ENCODE measurements around the gene MSL3.

MSL3 gene

GRCh38 chrX:11764602-11765067, 6.6 kb downstream of the MSL3 start:
- ChIA-PET POLR2A (no interaction called here), CTCF (interaction anchor here (0.7 kb wide), 1 partner anchor 12 kb away, joined by 4 read pairs; no protein-coding TSS in a partner anchor)
- TF ChIP-seq BCL6B (tag by site-specific recombination; IDR thresholded peaks at IDR 0.05) (no peak), ZNF37A (tag by site-specific recombination; IDR thresholded peaks at IDR 0.05) (no peak), ZNF677 (tag by site-specific recombination; IDR thresholded peaks at IDR 0.05) (no peak), ZBTB10 (tag by site-specific recombination; IDR thresholded peaks at IDR 0.05) (no peak), ZNF292 (tag by site-specific recombination; IDR thresholded peaks at IDR 0.05; ENCODE audit: borderline replicate concordance, low read depth) (no peak), ZNF416 (tag by site-specific recombination; IDR thresholded peaks at IDR 0.05) (no peak), ZNF280D (tag by site-specific recombination; IDR thresholded peaks at IDR 0.05) (no peak), ZBTB17 (tag by site-specific recombination; IDR thresholded peaks at IDR 0.05) (no peak), ZNF2 (tag by site-specific recombination; IDR thresholded peaks at IDR 0.05) (no peak), ZNF777 (tag by site-specific recombination; IDR thresholded peaks at IDR 0.05; ENCODE audit: borderline replicate concordance) (no peak), ZNF654 (tag by site-specific recombination; IDR thresholded peaks at IDR 0.05; ENCODE audit: low read depth) (no peak), ZNF169 (tag by site-specific recombination; IDR thresholded peaks at IDR 0.05) (no peak), SALL2 (tag by site-specific recombination; IDR thresholded peaks at IDR 0.05; ENCODE audit: borderline replicate concordance) (no peak), HIC1 (tag by site-specific recombination; IDR thresholded peaks at IDR 0.05) (no peak), SP7 (tag by site-specific recombination; IDR thresholded peaks at IDR 0.05) (no peak)
- no peaks in the 10 kb centered on the region for H3K9me3 ChIP-seq (ENCODE audit: control insufficient read depth, insufficient read depth, low read depth, low read length)
- peaks cover 10 to 88% of the 10 kb centered on the region in 2 experiments for H3K36me3 ChIP-seq (ENCODE audit: control insufficient read depth in 2 of 2, insufficient read depth in 1 of 2, low read length in 2 of 2)
- no peak overlapping the region for H3K4me3 ChIP-seq (ENCODE audit: low read depth, low read length)
- H3K27ac ChIP-seq (ENCODE audit: extremely low read depth, low read depth, low read length), result no peak overlapping the region
- no peaks in the 10 kb centered on the region for H3K4me1 ChIP-seq (ENCODE audit: control insufficient read depth, insufficient read depth, low read length)

- Histone ChIP-seq H3K9me3 (ENCODE audit: control insufficient read depth, insufficient read depth, low read depth, low read length) (no peaks in the 10 kb centered on the region), H3K36me3 (ENCODE audit: control insufficient read depth in 2 of 2, insufficient read depth in 1 of 2, low read length in 2 of 2) (peaks cover 10 to 90% of the 10 kb centered on the region in 2 experiments), H3K4me3 (ENCODE audit: low read depth, low read length) (no peak overlapping the region), H3K4me1 (ENCODE audit: control insufficient read depth, insufficient read depth, low read length) (no peaks in the 10 kb centered on the region), H3K27ac (ENCODE audit: extremely low read depth, low read depth, low read length) (no peak overlapping the region)
- ChIA-PET CTCF (no interaction called here), POLR2A (no interaction called here)
- no peak for TF ChIP-seq GLI4 (tag by site-specific recombination; IDR thresholded peaks at IDR 0.05)
- no peak for TF ChIP-seq ZNF600 (tag by site-specific recombination; IDR thresholded peaks at IDR 0.05)
- TF ChIP-seq RBAK (tag by site-specific recombination; IDR thresholded peaks at IDR 0.05), result no peak
- no peak for TF ChIP-seq ZNF214 (tag by site-specific recombination; IDR thresholded peaks at IDR 0.05; ENCODE audit: borderline replicate concordance)
- no peak for TF ChIP-seq ZNF10 (tag by site-specific recombination; IDR thresholded peaks at IDR 0.05)
- TF ChIP-seq ZNF354C (tag by site-specific recombination; IDR thresholded peaks at IDR 0.05; ENCODE audit: borderline replicate concordance, low read depth), result no peak
- no peak for TF ChIP-seq ZNF518A (tag by site-specific recombination; conservative IDR thresholded peaks at IDR 0.05; ENCODE audit: low read depth)
Observed at GRCh38 chrX:11765449-11765848, 7.4 kb downstream of the MSL3 start.
